HG03135 (cell line): ENCODE results near the gene CACNA2D1.
"Not testable (repeated sequence)": the region's sequence is repeated elsewhere in the genome, so short reads cannot be mapped to it uniquely, and the experiment has no call there.

Experiments
- ATAC-seq: cut with Tn5 transposase; IDR thresholded peaks from one replicate; pipeline ENCODE4 v1.9.1; 2021; ENCODE audit warnings: mild to moderate bottlenecking, moderate library complexity; ENCODE audit not compliant: unreplicated experiment

The CACNA2D1 gene

GRCh38 chr7:82393840-82394220 lies 49.7 kb downstream of the CACNA2D1 start:
- ATAC-seq = no peak

- no peak for ATAC-seq
These were observed 50.3 kb downstream of the CACNA2D1 start for GRCh38 chr7:82393076-82393839.

- ATAC-seq = no peak
These were observed 52.6 kb downstream of the CACNA2D1 start for GRCh38 chr7:82390936-82391335.

DNA sequence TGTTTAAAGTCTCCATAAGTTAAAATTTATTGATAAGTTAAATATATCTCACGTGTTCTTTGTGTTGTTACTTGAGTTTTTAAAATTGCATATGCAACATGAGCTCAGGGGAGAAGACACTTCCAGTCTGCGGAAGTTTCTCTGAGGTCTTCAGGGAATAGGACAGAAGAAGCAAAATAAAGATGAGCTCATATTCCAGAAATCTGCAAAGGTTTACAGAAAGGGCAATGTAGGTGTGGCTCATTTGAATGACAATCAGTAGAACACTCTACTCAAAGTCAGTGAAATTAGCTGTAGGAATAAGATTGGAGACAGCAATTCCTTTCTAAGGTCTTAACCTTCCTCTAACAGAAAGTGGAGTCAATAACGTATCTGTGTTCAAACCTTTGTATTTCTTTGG lies 53.7 kb downstream of the CACNA2D1 start:
- no peak for ATAC-seq

- no peak for ATAC-seq
These were observed 55.4 kb downstream of the CACNA2D1 start for GRCh38 chr7:82388138-82388537.

DNA sequence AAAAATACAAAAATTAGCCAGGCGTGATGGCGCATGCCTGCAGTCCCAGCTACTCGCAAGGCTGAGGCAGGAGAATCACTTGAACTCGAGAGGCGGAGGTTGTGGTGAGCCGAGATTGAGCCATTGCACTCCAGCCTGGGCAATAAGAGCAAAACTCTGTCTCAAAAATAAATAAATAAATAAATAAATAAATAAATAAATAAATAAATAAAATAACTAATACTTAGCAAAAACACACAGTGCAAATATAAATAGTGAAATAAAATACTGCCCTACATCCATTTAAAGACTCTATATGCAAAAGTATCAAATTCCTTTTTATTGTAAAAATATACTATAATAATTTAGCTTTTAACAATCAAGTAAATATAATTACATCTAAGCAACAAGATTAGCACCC lies 57.0 kb downstream of the CACNA2D1 start:
- ATAC-seq = not testable (repeated sequence)

DNA sequence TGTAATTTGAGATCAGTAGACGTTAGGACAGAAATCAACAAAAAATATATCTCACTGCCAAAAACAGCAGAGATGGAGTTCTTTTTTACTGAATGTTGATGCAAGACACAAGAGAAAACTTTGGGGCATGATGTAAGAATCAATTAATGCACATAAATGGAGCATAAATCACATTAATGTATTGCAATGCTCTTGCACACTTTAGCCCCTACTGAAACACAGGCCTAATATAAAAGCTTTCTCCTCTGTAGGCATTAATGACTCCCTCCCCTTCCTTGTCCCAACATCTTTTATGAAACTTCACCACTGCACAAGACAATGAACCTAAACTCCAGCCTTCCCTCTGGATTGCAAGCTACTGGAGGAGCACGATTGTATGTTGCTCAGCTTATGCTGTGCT lies 58.8 kb downstream of the CACNA2D1 start:
- ATAC-seq = no peak

GRCh38 chr7:82384051-82384464 lies 59.5 kb downstream of the CACNA2D1 start:
- ATAC-seq = no peak

GRCh38 chr7:82382276-82382675 lies 61.3 kb downstream of the CACNA2D1 start:
- no peak for ATAC-seq

DNA sequence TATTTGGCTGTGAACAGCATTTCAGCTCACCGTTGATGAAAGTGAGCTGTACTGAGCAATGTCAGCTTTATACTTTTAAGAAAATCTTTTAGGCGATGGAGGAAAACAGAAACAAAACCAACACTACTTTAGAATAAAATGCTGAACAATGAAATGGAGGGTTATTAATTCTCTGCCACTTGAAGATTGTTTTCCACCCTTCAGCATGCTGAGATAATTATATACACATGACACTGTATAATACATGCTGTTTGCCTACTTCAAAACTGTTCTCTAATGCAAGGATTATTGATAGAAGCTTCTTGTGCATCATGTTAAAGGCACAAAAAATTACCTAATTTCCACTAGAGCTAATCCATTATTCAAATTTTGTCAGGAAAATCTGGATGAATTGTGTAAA lies 66.8 kb downstream of the CACNA2D1 start:
- ATAC-seq = no peak

- no peak for ATAC-seq
These were observed 67.9 kb downstream of the CACNA2D1 start for GRCh38 chr7:82375713-82376112.

DNA sequence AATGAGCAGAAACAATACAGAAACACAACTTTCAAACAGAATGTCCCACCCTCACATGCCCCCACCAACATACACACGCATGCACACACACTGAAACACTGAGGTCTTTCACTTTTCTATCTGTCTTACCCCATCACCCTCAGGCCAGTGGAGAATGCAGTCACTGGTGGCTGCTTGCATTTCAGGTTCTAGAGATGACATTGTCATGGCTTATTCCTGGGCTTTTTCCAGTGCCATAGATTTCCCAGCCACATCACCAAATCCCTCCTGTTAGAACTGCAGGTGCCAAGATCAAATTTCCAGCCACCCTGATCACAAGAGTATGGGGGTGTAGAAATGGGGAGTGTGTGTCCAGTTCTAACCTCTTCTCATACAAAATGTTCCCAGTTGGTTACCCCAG lies 68.4 kb downstream of the CACNA2D1 start:
- ATAC-seq = no peak

DNA sequence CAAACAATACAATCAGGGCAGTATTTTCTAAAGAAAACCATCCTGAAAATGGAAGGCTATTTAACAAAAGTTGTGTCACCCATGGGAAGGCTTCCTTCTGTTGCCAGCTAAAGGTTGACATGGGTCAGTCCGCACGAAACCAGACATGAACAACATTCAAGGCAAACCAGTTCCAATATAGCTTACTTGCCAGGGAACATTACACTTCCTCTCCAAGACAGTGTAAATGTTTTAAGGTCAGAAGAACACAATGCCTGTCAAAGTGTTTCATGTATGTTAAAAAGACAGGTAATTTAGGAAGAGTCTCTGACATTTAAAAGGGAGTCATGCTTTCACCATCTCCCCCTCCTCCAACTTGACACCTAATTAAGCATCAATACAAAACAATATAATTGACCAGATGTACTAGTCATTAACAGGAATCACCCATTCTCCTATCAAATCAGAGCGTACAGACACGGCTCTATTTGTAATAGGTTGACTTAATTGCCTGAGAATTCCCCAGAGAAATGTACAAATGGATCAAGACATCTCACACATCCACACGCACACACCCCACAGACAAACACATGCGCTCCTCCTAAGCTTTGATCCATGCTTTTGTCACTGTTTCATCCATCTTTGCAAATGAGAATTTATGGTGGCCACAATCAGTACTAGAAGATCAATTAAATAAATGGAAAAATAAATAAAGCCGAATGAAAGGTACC lies 69.5 kb downstream of the CACNA2D1 start:
- no peak for ATAC-seq

DNA sequence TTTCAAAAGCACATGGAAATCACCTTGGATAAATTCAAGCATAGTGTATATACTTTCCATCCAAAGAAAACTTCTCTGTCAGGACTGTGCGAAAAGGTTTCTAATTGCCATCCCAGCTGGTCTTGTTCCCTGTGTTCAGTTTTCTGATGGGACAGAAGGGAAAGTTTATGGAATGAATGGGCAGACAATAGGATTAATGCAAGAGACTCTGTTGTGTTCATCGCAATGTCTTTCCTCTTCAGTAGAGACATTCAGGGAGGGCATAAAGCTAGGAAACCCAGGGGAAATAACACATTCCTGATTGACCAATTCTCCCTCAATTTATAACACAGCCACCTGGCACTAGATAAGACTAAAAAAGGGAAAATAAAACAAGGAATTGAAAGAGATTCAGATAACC lies 78.9 kb downstream of the CACNA2D1 start:
- no peak for ATAC-seq

DNA sequence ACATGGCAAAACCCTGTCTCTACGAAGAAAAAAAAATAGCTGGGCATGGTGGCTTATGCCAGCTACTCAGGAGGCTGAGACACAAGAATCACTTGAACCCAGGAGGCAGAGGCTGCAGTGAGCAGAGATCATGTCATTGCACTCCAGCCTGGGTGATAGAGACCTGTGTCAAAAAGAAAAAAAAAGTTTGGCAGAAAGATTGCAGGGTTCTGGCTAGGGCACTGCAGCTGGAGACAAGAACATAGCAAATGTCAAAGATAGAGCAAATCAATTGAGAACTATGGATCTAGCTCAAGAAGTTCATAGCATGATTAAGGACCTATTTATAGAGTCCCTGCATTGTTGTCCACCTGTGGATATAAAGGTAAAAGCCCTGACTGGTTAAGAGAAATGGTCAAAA lies 79.5 kb downstream of the CACNA2D1 start:
- no peak for ATAC-seq

- no peak for ATAC-seq
These were observed 81.4 kb downstream of the CACNA2D1 start for GRCh38 chr7:82362129-82362706.

DNA sequence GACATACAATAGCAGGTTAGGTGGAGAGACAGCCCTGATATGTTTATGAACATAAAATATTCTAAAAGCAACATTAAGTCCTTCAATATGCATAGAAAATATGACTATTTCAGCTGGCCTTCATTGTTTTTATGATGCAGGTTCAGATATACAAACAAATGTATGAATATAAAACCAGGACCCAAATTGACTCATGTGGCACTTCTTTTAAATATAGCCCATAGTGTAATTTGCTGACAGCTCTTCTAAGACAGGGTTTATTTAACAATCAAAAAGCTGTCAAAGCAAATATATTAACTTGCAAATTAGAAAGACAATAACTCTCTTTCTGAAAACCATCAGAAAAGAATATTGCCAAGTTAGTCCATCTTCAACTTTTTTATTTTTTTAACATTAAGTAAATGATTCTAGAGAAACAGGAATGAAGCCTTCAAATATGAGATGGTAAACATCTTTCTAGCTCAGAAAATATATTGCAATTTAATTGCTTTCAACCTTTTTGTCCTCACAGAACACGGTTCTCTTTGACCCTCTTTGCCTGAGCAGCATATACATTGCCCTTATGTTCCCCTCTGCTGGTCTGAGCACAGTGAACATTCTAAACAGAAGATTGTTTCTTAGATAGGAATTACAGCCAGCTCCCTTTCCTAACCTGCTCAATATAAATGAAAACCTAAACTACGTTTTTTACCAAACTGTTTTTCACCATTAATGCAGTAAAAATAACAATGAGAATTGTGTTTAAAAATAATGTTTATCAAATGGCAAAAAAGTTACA lies 82.8 kb downstream of the CACNA2D1 start:
- no peak for ATAC-seq

GRCh38 chr7:82359426-82359825 lies 84.2 kb downstream of the CACNA2D1 start:
- ATAC-seq = no peak

- no peak for ATAC-seq
These were observed 84.7 kb downstream of the CACNA2D1 start for GRCh38 chr7:82358923-82359322.

GRCh38 chr7:82358009-82358578 lies 85.5 kb downstream of the CACNA2D1 start:
- ATAC-seq = no peak

DNA sequence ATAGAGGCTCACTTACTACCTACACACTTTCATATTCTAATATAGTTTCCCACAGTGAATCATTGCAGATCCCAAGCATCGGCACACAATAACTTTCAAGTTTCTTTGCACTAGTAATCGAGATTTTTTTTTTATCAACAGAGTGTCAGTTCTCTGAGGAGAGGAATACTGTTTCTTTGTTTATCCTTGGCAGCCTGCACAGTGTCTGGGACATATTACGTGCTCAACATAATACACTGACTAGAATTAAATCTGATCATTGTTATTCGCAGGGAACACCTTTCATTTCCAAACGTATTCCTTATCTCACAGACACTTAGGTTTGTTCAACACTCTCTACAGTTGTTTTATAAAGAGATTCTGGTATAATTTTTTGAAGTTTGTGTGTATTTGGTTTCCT lies 95.3 kb downstream of the CACNA2D1 start:
- no peak for ATAC-seq
